Thoracic aorta (tissue), 2 donors: Measurements from ENCODE around the gene RASGRP2. TPM values are rescaled to one million over a fixed set of nuclear protein-coding genes. Genes with fewer than 3 reads are reported as not detected.
A peak's percentile ranks its signal among the peaks of the same experiment; 100 is the strongest.

Experiments used
- ATAC-seq: fragments of 150-250 bp; one replicate; pipeline ENCODE4 v1.8.0; 2017; ENCODE audit warnings: low read depth; ENCODE audit not compliant: insufficient number of reproducible peaks, low FRiP score
- DNase-seq: peaks from one replicate; pipeline ENCODE4 v3.0.0-alpha.2; 2020; ENCODE audit warnings: low spot score
- H3K27ac ChIP-seq, 2 donors: fragments of 200-600 bp; sonication (generic); 1 replicate in 1 of 2; 2 replicates in 1 of 2; pipeline ENCODE4 v1.5.1; 2016; ENCODE audit warnings: mild to moderate bottlenecking in 2 of 2, moderate library complexity in 2 of 2
- H3K27me3 ChIP-seq: fragments of 200-600 bp; sonication (generic); replicated peaks from 2 replicates; pipeline ENCODE4 v1.6.0; 2016; ENCODE audit warnings: mild to moderate bottlenecking; ENCODE audit not compliant: insufficient read depth
- H3K36me3 ChIP-seq: fragments of 200-600 bp; sonication (generic); one replicate; pipeline ENCODE4 v1.5.1; 2016
- H3K4me1 ChIP-seq, 2 donors: fragments of 200-600 bp; sonication (generic); 1 replicate in 1 of 2; 2 replicates in 1 of 2; pipeline versions ENCODE4 v1.5.1 to v1.6.0; 2016; ENCODE audit warnings: low read depth in 2 of 2, mild to moderate bottlenecking in 1 of 2; ENCODE audit not compliant: control insufficient read depth in 1 of 2
- H3K4me3 ChIP-seq: fragments of 200-600 bp; sonication (generic); 2 replicates; pipeline ENCODE4 v1.5.1; 2016; ENCODE audit warnings: mild to moderate bottlenecking
- H3K9me3 ChIP-seq: fragments of 200-600 bp; sonication (generic); 2 replicates; pipeline ENCODE4 v1.5.1; 2016
- total RNA-seq, 2 donors: library from RNA; depleted of rRNA; stranded (reverse); fragments of >200 nt; gene quantifications; one replicate each; pipeline versions ENCODE4 v1.1.0 to v1.2.3, GENCODE V29; 2016
- TF ChIP-seq, protein P1 (sequence below): fragments of 200-600 bp; sonication (generic); IDR thresholded peaks from one replicate; pipeline ENCODE4 v1.5.1; 2019; ENCODE audit warnings: antibody characterized with exemption

Gene RASGRP2
- total RNA-seq, 2 donors from 2014 or later: 78.4 to 89.1 TPM

DNA sequence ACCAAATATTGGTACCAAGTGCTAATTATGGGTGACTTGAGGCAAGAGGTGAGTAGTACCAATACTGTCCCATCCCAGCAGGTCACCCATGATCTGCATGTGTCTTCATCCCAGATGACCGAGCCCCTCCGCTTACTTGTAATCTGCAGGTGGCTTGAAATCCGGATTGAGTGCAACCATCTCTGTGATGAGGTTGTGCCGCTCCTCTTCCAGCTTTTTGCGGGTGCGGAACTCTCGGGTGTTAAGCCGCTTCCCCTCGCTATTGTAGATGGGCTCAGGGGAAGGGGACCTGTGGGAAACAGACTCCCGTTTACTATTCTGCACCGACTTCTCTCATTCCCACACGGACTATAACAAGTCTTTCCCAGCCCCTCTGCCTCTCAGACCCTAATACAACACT, 26.2 kb upstream of the RASGRP2 start:
- no peaks in the 10 kb centered on the region for H3K9me3 ChIP-seq
- no peak overlapping the region for H3K4me3 ChIP-seq
- no peak overlapping the region for H3K27ac ChIP-seq
- ATAC-seq: no peak
- TF ChIP-seq, protein P1, sequence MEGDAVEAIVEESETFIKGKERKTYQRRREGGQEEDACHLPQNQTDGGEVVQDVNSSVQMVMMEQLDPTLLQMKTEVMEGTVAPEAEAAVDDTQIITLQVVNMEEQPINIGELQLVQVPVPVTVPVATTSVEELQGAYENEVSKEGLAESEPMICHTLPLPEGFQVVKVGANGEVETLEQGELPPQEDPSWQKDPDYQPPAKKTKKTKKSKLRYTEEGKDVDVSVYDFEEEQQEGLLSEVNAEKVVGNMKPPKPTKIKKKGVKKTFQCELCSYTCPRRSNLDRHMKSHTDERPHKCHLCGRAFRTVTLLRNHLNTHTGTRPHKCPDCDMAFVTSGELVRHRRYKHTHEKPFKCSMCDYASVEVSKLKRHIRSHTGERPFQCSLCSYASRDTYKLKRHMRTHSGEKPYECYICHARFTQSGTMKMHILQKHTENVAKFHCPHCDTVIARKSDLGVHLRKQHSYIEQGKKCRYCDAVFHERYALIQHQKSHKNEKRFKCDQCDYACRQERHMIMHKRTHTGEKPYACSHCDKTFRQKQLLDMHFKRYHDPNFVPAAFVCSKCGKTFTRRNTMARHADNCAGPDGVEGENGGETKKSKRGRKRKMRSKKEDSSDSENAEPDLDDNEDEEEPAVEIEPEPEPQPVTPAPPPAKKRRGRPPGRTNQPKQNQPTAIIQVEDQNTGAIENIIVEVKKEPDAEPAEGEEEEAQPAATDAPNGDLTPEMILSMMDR: no peak
- DNase-seq: no peak
- no peaks in the 10 kb centered on the region for H3K27me3 ChIP-seq
- peaks cover 92% of the 10 kb centered on the region for H3K36me3 ChIP-seq
- H3K4me1 ChIP-seq: peaks cover 19 to 48% of the 10 kb centered on the region in 2 donors

DNA sequence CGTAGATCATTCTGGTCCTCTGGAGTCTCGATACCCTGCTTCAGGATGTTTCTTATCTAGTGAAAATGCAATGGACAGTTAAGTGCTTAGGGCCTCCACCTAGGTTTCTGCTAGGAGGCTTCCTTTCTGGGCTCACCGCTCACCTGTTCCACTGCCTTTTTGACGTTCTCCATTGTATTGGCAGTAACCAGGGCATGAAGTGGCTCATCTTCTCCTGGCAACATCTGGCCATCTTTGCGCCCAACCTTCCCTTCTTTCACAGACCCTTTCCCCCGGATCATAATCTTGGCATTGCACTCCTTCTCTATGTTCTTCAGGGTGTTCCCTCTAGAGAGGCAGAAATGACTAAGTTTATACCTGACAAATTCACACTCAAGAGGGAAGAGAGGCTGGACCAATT, 25.3 kb upstream of the RASGRP2 start:
- no peak for DNase-seq
- ATAC-seq: no peak
- no peak overlapping the region for H3K4me3 ChIP-seq
- H3K36me3 ChIP-seq: peaks cover 92% of the 10 kb centered on the region
- no peaks in the 10 kb centered on the region for H3K27me3 ChIP-seq
- H3K4me1 ChIP-seq: peaks cover 14 to 49% of the 10 kb centered on the region in 2 donors
- no peaks in the 10 kb centered on the region for H3K9me3 ChIP-seq
- TF ChIP-seq, protein P1: no peak
- H3K27ac ChIP-seq: no peak overlapping the region

DNA sequence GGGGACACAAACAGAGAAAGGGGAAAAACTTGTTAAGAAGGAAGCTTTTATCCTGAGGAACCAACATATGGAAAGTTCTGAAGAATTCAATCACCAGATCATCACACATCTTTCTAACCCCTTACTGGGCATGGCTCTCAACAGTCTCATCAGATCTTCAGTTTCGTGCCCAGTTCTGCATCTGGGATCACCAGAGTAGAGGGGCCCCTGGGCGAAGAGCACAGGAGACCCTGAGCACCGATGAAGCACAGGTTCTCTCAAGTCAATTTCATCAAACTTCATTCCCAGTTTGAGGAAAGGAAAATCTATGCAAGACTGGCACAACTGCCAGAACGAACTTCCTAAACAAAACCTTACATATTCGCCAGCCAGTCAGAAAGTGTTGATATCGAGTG, 24.4 kb upstream of the RASGRP2 start:
- no peak for ATAC-seq
- TF ChIP-seq, protein P1: no peak
- H3K9me3 ChIP-seq: no peaks in the 10 kb centered on the region
- H3K27ac ChIP-seq: no peak overlapping the region
- no peaks in the 10 kb centered on the region for H3K27me3 ChIP-seq
- H3K4me3 ChIP-seq: no peak overlapping the region
- no peak for DNase-seq
- H3K4me1 ChIP-seq: peaks cover 15 to 49% of the 10 kb centered on the region in 2 donors
- H3K36me3 ChIP-seq: peaks cover 93% of the 10 kb centered on the region

DNA sequence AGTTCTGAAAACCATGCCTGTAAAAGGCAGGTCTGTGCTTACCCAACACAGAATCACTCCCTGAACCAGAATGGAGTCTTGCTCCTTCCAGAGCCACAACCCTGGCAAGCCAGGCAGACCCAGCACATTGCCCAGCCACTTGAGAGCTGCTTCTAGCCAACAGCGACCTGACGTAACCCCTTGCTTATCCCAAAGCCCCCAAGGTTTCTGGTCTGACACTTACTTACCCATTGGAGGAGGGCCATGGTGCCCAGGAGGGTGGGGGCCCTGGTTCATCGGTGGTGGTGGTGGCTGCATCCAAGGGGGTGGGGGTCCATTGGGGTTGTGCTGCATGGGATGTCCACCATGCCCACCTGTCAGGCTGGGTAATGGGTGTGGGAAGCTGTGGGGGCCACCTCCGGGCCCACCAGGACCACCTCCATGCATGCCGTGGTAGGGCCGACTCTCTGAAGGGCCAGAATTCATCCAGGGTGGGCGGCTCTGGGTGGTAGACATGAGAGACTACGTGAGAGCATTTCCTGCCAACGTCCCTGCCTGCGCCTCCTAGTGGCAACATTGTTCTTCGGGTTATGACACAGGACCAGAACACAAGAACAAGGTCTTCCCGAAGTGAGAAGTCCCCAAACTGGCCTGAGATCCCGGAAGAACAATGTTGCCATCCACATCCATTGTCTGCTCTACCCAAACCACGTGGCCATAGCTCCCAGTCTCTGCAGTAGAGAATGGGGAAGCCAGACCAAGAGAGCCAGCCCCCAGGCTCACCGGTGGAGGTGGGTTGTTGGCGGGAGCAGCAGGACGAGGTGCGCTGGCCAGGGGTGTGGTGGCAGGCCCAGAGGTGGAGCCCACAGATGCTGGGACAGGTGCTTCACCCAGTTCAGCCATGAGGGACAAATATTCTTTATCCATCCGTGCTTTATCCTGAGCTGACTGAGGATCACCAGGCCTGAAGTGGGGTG, 23.7 kb upstream of the RASGRP2 start:
- ATAC-seq (no peak), DNase-seq (peak; percentile 44)
- TF ChIP-seq, protein P1: peak; percentile 86
- H3K27ac ChIP-seq: peak overlapping the region; percentile 70 to 73
- H3K9me3 ChIP-seq: no peaks in the 10 kb centered on the region
- no peaks in the 10 kb centered on the region for H3K27me3 ChIP-seq
- H3K4me3 ChIP-seq: no peak overlapping the region
- peaks cover 90% of the 10 kb centered on the region for H3K36me3 ChIP-seq
- H3K4me1 ChIP-seq: peaks cover 11 to 49% of the 10 kb centered on the region in 2 donors

DNA sequence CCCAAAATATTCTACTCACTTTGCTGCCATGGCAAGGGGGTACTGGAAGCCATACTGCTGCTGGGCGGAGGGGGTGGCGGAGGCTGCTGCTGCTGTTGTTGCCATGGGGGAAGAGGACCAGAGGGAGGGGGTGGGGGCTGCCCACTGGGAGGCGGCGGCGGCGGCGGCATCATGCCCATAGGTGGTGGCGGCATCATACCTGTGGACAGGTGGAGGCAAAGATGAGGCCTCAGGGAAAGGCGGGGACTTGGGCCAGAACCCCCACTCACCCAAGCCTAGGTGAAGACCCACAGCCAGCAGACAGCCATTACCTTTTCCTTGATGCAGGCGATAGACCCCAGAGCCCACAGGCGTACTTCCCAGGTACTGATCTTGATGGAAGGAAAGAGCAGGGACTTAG, 22.9 kb upstream of the RASGRP2 start:
- Histone ChIP-seq H3K36me3 (peaks cover 87% of the 10 kb centered on the region), H3K4me1 (peaks cover 12 to 49% of the 10 kb centered on the region in 2 donors), H3K9me3 (no peaks in the 10 kb centered on the region), H3K27ac (peak overlapping the region; percentile 70 to 73), H3K4me3 (no peak overlapping the region), H3K27me3 (no peaks in the 10 kb centered on the region)
- TF ChIP-seq, protein P1: no peak
- ATAC-seq: no peak
- DNase-seq: no peak
